ENCODE data around the gene HAGHL.
"Not testable (repeated sequence)": the region's sequence is repeated elsewhere in the genome, so short reads cannot be mapped to it uniquely, and the experiment has no call there.

DNA sequence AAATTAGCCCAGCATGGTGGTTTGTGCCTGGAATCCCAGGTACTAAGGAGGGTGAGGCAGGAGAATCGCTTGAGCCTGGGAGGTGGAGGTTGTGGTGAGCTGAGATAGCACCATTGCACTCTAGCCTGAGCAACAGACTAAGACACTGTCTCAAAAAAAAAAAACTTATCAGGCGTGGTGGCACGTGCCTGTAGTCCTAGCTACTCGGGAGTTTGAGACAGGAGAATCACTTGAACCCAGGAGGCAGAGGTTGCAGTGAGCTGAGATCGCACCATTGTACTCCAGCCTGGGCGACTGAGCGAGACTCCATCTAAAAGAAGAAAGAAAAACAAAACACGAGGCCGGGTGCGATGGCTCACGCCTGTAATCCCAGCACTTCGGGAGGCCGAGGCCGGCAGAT, 16.0 kb downstream of the HAGHL start:
- TF ChIP-seq, protein P1, sequence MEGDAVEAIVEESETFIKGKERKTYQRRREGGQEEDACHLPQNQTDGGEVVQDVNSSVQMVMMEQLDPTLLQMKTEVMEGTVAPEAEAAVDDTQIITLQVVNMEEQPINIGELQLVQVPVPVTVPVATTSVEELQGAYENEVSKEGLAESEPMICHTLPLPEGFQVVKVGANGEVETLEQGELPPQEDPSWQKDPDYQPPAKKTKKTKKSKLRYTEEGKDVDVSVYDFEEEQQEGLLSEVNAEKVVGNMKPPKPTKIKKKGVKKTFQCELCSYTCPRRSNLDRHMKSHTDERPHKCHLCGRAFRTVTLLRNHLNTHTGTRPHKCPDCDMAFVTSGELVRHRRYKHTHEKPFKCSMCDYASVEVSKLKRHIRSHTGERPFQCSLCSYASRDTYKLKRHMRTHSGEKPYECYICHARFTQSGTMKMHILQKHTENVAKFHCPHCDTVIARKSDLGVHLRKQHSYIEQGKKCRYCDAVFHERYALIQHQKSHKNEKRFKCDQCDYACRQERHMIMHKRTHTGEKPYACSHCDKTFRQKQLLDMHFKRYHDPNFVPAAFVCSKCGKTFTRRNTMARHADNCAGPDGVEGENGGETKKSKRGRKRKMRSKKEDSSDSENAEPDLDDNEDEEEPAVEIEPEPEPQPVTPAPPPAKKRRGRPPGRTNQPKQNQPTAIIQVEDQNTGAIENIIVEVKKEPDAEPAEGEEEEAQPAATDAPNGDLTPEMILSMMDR (IDR thresholded peaks at IDR 0.05; ENCODE audit: extremely low read depth in 1 of 2, insufficient read depth in 1 of 2, low read depth in 1 of 2, low read length in 2 of 2), result not testable (repeated sequence)
- TF ChIP-seq MYC (IDR thresholded peaks at IDR 0.05; ENCODE audit: low read depth, low read length); EZH2 (IDR thresholded peaks at IDR 0.05; ENCODE audit: borderline replicate concordance, low read depth, low read length, severe bottlenecking); POLR2A (IDR thresholded peaks at IDR 0.05; ENCODE audit: low read depth, low read length); POLR2AphosphoS5 (IDR thresholded peaks at IDR 0.05; ENCODE audit: insufficient read depth, low read depth, low read length); JUN (IDR thresholded peaks at IDR 0.05; ENCODE audit: borderline replicate concordance, insufficient read depth, insufficient read length, low read depth): not testable (repeated sequence)
